Prostate gland (tissue), 2 donors: ENCODE results near the gene GRIN1. TPM values are rescaled to one million over a fixed set of nuclear protein-coding genes. Genes with fewer than 3 reads are reported as not detected.

Source experiments
- DNase-seq: peaks from one replicate; pipeline ENCODE4 v3.0.0-alpha.2; 2019; ENCODE audit warnings: low spot score
- H3K27ac ChIP-seq, 2 donors: fragments of 200-600 bp; sonication (generic); 2 replicates each; pipeline ENCODE4 v1.5.1; 2017 to 2019
- H3K27me3 ChIP-seq: fragments of 200-600 bp; sonication (generic); replicated peaks from 2 replicates; pipeline ENCODE4 v1.5.1; 2019; ENCODE audit not compliant: insufficient read depth
- H3K36me3 ChIP-seq, 2 donors: fragments of 200-600 bp; sonication (generic); 1 replicate in 1 of 2; 2 replicates in 1 of 2; pipeline versions ENCODE4 v1.5.1 to v1.8.1; 2017 to 2019
- H3K4me1 ChIP-seq: fragments of 200-600 bp; sonication (generic); replicated peaks from 2 replicates; pipeline ENCODE4 v1.5.1; 2019
- H3K4me3 ChIP-seq, 2 donors: fragments of 200-600 bp; sonication (generic); 2 replicates each; pipeline ENCODE4 v1.5.1; 2017 to 2019
- H3K9me3 ChIP-seq: fragments of 200-600 bp; sonication (generic); 2 replicates; pipeline ENCODE4 v1.5.1; 2017
- POLR2A ChIP-seq: fragments of 450-650 bp; IDR thresholded peaks from one replicate; pipeline ENCODE4 v1.6.1; 2016; ENCODE audit warnings: antibody characterized with exemption, mild to moderate bottlenecking
- POLR2AphosphoS5 ChIP-seq: sonication (generic); formaldehyde crosslinking; IDR thresholded peaks from one replicate; pipeline ENCODE4 v1.6.1; 2017; ENCODE audit warnings: antibody characterized with exemption
- WGBS: methylation state at CpG from one replicate; pipeline ENCODE4 v1.1.5; 2018; 5-methylcytosine and 5-hydroxymethylcytosine counted together
- intact Hi-C: fragments of 100-400 bp; cut with DNase I; formaldehyde crosslinking; loops from one replicate; pipeline ENCODE4 v1.14.2; 2022
- total RNA-seq, 2 donors: library from RNA; depleted of rRNA; stranded (reverse); fragments of >200 nt; gene quantifications; one replicate each; pipeline ENCODE4 v1.1.0, GENCODE V29; 2016
- TF ChIP-seq, protein P1 (sequence below), 4 experiments: fragments of 200-600 bp in 2 of 4; fragments of 450-650 bp in 2 of 4; sonication (generic) in 2 of 4; IDR thresholded peaks; 1 replicate in 3 of 4; 2 replicates in 1 of 4; pipeline ENCODE4 v1.5.1; 2016 to 2019; ENCODE audit warnings: antibody characterized with exemption in 4 of 4, mild to moderate bottlenecking in 2 of 4, moderate library complexity in 2 of 4

Gene GRIN1
- total RNA-seq, 2 donors from 2014 or later: 0.59 to 1.8 TPM

- 34% methylated on average over 23 of the region's 23 CpGs for WGBS
- DNase-seq: no peak
- Histone ChIP-seq H3K27me3 (no peaks in the 10 kb centered on the region), H3K4me3 (peak overlapping the region; percentile 73 to 97), H3K36me3 (peaks cover 0 to 3% of the 10 kb centered on the region in 2 donors), H3K9me3 (no peaks in the 10 kb centered on the region), H3K4me1 (peaks cover 28% of the 10 kb centered on the region), H3K27ac (peak overlapping the region; percentile 77 to 94)
- intact Hi-C loops: no loop called here
- TF ChIP-seq POLR2AphosphoS5 (no peak), POLR2A (no peak)
- TF ChIP-seq, protein P1, sequence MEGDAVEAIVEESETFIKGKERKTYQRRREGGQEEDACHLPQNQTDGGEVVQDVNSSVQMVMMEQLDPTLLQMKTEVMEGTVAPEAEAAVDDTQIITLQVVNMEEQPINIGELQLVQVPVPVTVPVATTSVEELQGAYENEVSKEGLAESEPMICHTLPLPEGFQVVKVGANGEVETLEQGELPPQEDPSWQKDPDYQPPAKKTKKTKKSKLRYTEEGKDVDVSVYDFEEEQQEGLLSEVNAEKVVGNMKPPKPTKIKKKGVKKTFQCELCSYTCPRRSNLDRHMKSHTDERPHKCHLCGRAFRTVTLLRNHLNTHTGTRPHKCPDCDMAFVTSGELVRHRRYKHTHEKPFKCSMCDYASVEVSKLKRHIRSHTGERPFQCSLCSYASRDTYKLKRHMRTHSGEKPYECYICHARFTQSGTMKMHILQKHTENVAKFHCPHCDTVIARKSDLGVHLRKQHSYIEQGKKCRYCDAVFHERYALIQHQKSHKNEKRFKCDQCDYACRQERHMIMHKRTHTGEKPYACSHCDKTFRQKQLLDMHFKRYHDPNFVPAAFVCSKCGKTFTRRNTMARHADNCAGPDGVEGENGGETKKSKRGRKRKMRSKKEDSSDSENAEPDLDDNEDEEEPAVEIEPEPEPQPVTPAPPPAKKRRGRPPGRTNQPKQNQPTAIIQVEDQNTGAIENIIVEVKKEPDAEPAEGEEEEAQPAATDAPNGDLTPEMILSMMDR (IDR thresholded peaks at IDR 0.05): peak in 1 of 4 experiments; percentile 21
Measured at GRCh38 chr9:137189297-137190295, 50.6 kb downstream of the GRIN1 start.

DNA sequence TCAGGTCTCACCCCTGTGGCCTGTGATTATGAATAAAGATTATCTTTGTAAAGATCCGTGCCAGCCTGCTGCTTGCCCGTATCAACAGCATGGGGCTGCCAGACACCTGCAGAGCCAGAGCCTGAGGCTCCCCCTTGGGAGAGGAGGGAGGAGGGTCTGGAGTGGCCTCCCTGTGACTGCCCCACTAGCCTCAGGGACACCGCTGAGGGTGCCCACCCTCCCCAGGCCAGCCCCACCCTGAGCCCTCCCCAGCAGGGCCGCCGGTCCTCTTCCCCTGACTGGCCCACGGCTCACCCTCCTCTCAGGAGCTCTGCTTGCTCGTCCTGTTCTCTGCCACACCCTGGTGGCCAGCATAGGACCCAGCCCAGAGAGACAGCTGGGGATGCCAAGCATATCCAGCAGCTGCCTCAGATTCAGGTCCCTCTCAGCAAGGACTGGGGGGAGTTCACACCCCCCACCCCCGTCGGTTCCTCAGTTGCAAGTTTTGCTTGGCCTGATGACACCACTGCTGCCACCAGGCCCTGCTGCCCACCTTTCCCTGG, 51.4 kb downstream of the GRIN1 start:
- TF ChIP-seq POLR2AphosphoS5 (no peak), POLR2A (no peak)
- TF ChIP-seq, protein P1 (IDR thresholded peaks at IDR 0.05): peak in 1 of 4 experiments; percentile 34
- H3K27ac ChIP-seq: peak overlapping the region; percentile 77 to 94
- intact Hi-C loops: no loop called here
- no peak for DNase-seq
- H3K4me1 ChIP-seq: peaks cover 35% of the 10 kb centered on the region
- H3K27me3 ChIP-seq: no peaks in the 10 kb centered on the region
- no peaks in the 10 kb centered on the region for H3K9me3 ChIP-seq
- H3K36me3 ChIP-seq: peaks cover 0 to 3% of the 10 kb centered on the region in 2 donors
- 66% methylated on average over 9 of the region's 9 CpGs for WGBS
- no peak overlapping the region for H3K4me3 ChIP-seq

- WGBS: 74% methylated on average over 3 of the region's 3 CpGs
- H3K27me3 ChIP-seq: no peaks in the 10 kb centered on the region
- H3K27ac ChIP-seq: peak overlapping the region in 1 of 2 donors; percentile 2
- H3K9me3 ChIP-seq: no peaks in the 10 kb centered on the region
- TF ChIP-seq POLR2A: no peak
- no peak for TF ChIP-seq POLR2AphosphoS5
- TF ChIP-seq, protein P1 (IDR thresholded peaks at IDR 0.05): no peak
- H3K4me3 ChIP-seq: no peak overlapping the region
- H3K36me3 ChIP-seq: peaks cover 0 to 3% of the 10 kb centered on the region in 2 donors
- intact Hi-C loops: no loop called here
- H3K4me1 ChIP-seq: peaks cover 38% of the 10 kb centered on the region
- DNase-seq: no peak
Measured at GRCh38 chr9:137191245-137191644, 52.3 kb downstream of the GRIN1 start.

DNA sequence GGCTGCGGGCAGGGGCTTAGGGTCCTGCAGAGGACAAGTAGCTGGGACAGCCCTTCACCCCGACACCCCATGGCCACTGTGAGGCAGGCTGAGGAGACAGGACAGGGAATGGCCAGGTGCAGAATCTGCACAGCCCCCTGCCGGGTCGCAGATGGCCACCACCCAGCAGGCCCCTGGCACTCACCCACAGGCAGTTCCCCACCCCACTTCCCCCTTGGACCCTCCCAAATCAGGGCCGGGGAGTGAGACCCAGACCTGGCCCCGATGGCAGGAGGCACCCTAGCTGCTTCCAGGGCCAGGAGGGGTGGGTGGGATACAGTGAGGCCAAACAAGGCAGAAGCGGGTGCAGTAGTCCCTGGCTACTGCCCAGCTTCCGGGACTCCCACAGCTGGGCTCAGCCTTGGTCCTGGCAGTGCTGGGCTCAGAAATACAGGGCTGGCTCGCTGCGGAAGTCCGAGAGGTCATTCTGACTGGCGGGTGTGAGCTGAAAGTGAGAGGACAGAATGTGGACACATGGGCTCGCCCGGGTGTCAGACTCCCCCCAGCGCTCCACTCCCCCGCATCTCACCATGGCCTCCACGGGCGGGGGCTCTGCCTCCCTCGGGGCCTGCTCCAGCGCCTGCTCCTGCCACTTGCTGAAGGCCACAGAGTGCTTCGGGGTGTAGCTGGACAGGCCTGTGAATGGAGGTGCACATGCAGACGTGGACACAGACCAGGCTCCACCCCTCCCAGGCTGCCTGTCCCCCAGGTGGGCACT, 52.9 kb downstream of the GRIN1 start:
- no peaks in the 10 kb centered on the region for H3K9me3 ChIP-seq
- TF ChIP-seq, protein P1 (IDR thresholded peaks at IDR 0.05): no peak
- TF ChIP-seq POLR2AphosphoS5 (no peak), POLR2A (no peak)
- no peaks in the 10 kb centered on the region for H3K27me3 ChIP-seq
- peaks cover 36% of the 10 kb centered on the region for H3K4me1 ChIP-seq
- peaks cover 0 to 3% of the 10 kb centered on the region in 2 donors for H3K36me3 ChIP-seq
- intact Hi-C loops: no loop called here
- no peak overlapping the region for H3K4me3 ChIP-seq
- H3K27ac ChIP-seq: no peak overlapping the region
- DNase-seq: no peak
- 79% methylated on average over 21 of the region's 22 CpGs for WGBS
